ENCODE data around the gene SNIP1. TPM values are rescaled to one million over a fixed set of nuclear protein-coding genes. Genes with fewer than 3 reads are reported as not detected.
"Not testable (repeated sequence)": the region's sequence is repeated elsewhere in the genome, so short reads cannot be mapped to it uniquely, and the experiment has no call there.

SNIP1 gene
- total RNA-seq, 1 donor from 2014 or later = 27.1 TPM

GRCh38 chr1:37537378-37537777 lies 16.7 kb downstream of the SNIP1 start:
- Mint-ChIP-seq H3K27ac (no peak overlapping the region), H3K27me3 (ENCODE audit: low read depth) (no peaks in the 10 kb centered on the region), H3K4me3 (no peak overlapping the region), H3K9me3 (no peaks in the 10 kb centered on the region), H3K36me3 (peaks cover 41% of the 10 kb centered on the region), H3K4me1 (peaks cover 7% of the 10 kb centered on the region)
- TF ChIP-seq CTCF (IDR thresholded peaks at IDR 0.05; ENCODE audit: unreplicated experiment) = no peak
- no peak for DNase-seq (ENCODE audit: low spot score in 2 of 2, unreplicated experiment in 2 of 2)

- no peak overlapping the region for H3K4me3 Mint-ChIP-seq
- peak overlapping the region; percentile 94 for H3K27ac Mint-ChIP-seq
- TF ChIP-seq CTCF (IDR thresholded peaks at IDR 0.05; ENCODE audit: unreplicated experiment) = no peak
- DNase-seq (ENCODE audit: low spot score in 2 of 2, unreplicated experiment in 2 of 2) = no peak
- H3K9me3 Mint-ChIP-seq = no peaks in the 10 kb centered on the region
- no peaks in the 10 kb centered on the region for H3K27me3 Mint-ChIP-seq (ENCODE audit: low read depth)
- H3K4me1 Mint-ChIP-seq = peaks cover 7% of the 10 kb centered on the region
- peaks cover 26% of the 10 kb centered on the region for H3K36me3 Mint-ChIP-seq
Observed at GRCh38 chr1:37533317-37534093, 20.6 kb downstream of the SNIP1 start.

- not testable (repeated sequence) for DNase-seq (ENCODE audit: low spot score in 2 of 2, unreplicated experiment in 2 of 2); H3K27me3 Mint-ChIP-seq (ENCODE audit: low read depth); H3K4me3 Mint-ChIP-seq; H3K9me3 Mint-ChIP-seq; H3K4me1 Mint-ChIP-seq; H3K27ac Mint-ChIP-seq
- H3K36me3 Mint-ChIP-seq = peaks cover 21% of the 10 kb centered on the region
Observed at GRCh38 chr1:37532418-37533156, 21.5 kb downstream of the SNIP1 start.

- H3K36me3 Mint-ChIP-seq; DNase-seq (ENCODE audit: low spot score in 2 of 2, unreplicated experiment in 2 of 2); H3K4me1 Mint-ChIP-seq; H3K4me3 Mint-ChIP-seq; H3K9me3 Mint-ChIP-seq; H3K27ac Mint-ChIP-seq; H3K27me3 Mint-ChIP-seq (ENCODE audit: low read depth): not testable (repeated sequence)
Observed at GRCh38 chr1:37529888-37530287, 24.2 kb downstream of the SNIP1 start.

- Mint-ChIP-seq H3K36me3 (no peaks in the 10 kb centered on the region), H3K4me3 (no peak overlapping the region), H3K27ac (no peak overlapping the region), H3K9me3 (no peaks in the 10 kb centered on the region), H3K4me1 (peaks cover 11% of the 10 kb centered on the region), H3K27me3 (ENCODE audit: low read depth) (peaks cover 3% of the 10 kb centered on the region)
- no peak for DNase-seq (ENCODE audit: low spot score in 2 of 2, unreplicated experiment in 2 of 2)
- no peak for TF ChIP-seq CTCF (IDR thresholded peaks at IDR 0.05; ENCODE audit: unreplicated experiment)
Observed at GRCh38 chr1:37519613-37520012, 34.5 kb downstream of the SNIP1 start.

DNA sequence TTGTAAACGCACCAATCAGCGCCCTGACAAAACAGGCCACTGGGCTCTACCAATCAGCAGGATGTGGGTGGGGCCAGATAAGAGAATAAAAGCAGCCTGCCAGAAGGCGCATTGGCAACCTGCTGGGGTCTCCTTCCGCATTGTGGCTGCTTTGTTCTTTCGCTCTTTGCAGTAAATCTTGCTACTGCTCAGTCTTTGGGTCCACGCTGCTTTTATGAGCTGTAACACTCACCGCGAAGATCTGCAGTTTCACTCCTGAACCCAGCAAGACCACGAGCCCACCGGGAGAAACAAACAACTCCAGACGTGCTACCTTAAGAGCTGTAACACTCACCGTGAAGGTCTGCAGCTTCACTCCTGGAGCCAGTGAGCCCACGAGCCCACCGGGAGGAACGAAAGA lies 35.2 kb downstream of the SNIP1 start:
- not testable (repeated sequence) for H3K27ac Mint-ChIP-seq, H3K4me3 Mint-ChIP-seq

DNA sequence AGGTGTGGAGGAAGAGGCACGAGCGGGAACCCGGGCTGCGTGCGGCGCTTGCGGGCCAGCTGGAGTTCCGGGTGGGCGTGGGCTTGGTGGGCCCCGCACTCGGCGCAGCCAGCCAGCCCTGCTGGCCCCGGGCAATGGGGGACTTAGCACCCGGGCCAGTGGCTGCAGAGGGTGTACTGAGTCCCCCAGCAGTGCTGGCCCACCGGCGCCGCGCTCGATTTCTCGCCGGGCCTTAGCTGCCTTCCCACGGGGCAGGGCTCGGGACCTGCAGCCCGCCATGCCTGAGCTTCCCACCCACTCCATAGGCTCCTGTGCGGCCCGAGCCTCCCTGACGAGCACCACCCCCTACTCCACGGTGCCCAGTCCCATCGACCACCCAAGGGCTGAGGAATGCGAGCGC lies 35.9 kb downstream of the SNIP1 start:
- H3K36me3 Mint-ChIP-seq; H3K27ac Mint-ChIP-seq; DNase-seq (ENCODE audit: low spot score in 2 of 2, unreplicated experiment in 2 of 2); H3K4me3 Mint-ChIP-seq; H3K27me3 Mint-ChIP-seq (ENCODE audit: low read depth); H3K9me3 Mint-ChIP-seq: not testable (repeated sequence)
- peaks cover 15% of the 10 kb centered on the region for H3K4me1 Mint-ChIP-seq

More for the DNA sequence above, 35.2 kb downstream of the SNIP1 start:
- H3K36me3 Mint-ChIP-seq; H3K9me3 Mint-ChIP-seq; DNase-seq (ENCODE audit: low spot score in 2 of 2, unreplicated experiment in 2 of 2); H3K27me3 Mint-ChIP-seq (ENCODE audit: low read depth): not testable (repeated sequence)
- H3K4me1 Mint-ChIP-seq = peaks cover 11% of the 10 kb centered on the region
